ENCODE results near the gene SLC1A3.
"Not testable (repeated sequence)": the region's sequence is repeated elsewhere in the genome, so short reads cannot be mapped to it uniquely, and the experiment has no call there.

Gene SLC1A3

DNA sequence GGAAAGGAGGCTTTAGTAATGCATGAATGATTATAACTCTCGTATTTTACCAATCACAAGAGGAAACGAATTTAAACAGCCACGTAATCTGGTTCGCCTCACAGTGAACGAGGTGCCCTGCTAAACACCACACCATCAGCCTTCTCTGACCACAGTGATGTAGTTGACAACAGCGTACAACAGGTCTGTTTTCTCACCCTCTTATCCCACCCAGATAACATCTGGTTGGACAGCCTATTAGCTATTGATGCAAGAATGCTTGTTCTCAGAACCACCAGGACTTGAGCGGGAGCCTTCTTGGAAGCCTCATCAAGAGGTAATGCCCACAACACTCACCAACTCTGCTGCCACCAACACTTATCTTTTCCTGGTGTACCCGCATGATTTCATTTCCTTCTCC, 23.3 kb downstream of the SLC1A3 start:
- no peak for DNase-seq (ENCODE audit: low read depth, low spot score)
- peak overlapping the region; percentile 63 for H3K27ac ChIP-seq

DNA sequence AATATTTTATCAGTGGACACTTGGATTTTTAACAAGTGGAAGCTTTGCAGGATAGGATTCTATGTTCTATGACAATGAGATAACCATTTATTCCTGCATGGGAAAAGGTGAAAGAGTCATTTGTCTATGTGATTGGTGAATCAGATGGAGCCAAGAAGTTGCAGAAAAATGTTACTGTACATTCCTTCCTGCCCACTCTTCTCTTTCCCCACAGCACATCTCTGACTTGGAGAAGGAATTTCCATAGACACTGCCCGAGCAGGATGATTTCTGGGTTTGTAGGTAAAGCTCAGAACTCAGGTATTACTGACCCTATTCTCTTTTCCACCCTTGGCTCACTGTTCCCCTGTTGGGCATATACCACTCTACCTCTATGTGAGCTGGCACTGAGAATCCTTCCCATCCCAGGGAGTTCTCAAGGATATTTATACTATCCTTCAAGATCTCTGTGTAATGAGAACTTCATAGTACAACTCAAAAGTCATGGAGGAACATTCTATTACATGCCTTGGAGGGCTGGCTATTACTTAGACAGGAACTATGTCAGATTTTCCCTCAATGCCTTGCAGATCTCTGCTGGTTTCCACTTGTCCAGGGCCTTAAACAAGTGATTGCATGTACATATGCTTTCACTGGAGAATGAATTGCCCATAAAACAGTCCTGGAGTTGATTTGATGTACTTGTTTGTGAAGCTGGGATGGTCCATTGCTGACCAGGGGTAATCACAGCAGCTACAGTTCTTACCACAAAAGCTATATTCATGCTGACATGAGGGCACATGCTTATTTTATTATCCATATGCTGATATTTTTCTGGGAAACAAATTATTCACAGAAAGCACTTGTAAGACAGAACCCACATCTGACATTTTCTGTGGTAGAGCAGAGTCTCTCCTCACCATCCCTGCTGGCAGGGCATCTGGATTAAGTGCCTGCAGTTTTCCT, 24.1 kb downstream of the SLC1A3 start:
- peak; percentile 65 for DNase-seq (ENCODE audit: low read depth, low spot score)

DNA sequence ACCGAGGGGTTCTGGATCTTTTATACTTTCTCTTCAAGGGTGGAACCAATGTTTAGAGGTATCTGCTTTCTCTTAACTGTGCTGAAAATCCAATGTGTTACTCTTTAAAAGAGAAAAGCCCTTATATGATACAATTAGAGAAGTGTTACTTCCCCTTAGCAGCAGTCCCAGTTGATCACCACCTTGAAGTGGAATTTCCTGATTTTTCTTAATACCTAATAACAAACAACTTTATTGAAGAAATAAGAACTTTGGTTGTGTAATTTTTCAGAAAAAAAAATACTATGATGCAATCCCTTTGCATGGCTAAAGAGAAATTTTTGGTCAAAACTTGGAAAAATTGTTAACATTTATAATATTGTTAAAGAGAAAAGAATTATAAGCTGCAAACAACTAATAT, 24.7 kb downstream of the SLC1A3 start:
- H3K27ac ChIP-seq, result peak overlapping the region; percentile 63
- DNase-seq (ENCODE audit: low read depth, low spot score), result no peak

More for the DNA sequence above, 24.1 kb downstream of the SLC1A3 start:
- peak overlapping the region; percentile 63 for H3K27ac ChIP-seq

DNA sequence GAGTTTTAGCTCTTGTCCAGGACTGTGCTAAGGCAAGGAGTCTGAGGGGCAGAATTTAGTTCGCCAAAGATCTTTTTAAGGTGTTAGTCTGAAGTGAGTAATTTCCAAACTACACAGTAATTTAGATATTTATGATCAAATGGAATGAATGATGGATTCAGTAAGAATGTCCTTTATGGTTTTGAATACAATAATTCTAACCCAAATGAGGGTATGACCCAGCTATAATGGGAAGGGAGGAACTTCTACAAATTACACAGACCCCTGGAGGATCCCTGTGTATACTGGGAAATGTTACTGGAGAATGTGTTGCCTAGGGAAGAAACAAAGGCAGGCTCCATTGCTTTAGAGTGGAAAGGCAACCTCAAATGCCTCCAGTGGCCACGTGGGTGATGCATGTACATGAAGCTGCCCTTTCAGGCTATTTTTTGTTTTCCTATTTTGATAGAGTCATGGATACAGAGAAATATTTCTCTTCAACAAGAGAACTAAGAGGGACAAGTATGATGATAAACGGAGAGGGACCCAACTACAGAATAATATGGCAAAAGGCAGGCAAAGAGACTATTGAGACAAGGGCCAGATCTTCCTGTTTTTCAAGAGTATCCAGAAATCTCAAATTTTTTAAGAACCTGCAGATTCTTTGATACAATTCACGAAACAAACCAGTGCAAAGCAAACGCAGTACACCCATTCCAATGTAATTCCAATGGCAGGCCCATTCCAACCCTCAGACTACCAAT, 25.4 kb downstream of the SLC1A3 start:
- no peak overlapping the region for H3K27ac ChIP-seq
- DNase-seq (ENCODE audit: low read depth, low spot score), result no peak

DNA sequence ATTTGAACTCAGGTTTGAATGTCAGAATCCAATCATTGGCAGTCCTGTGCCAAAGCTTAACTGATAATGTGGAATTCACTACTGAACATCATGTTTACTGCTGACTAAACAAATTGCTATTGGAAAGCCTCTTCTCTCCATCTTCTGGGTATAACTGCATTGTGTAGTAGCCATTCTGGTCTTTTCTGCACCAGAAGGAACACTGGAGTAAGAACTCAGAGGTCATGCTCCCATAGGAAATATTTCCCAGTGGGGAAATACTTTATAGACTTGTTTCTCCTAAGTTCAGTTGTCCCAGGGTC, 25.9 kb downstream of the SLC1A3 start:
- no peak for DNase-seq (ENCODE audit: low read depth, low spot score)
- no peak overlapping the region for H3K27ac ChIP-seq

DNA sequence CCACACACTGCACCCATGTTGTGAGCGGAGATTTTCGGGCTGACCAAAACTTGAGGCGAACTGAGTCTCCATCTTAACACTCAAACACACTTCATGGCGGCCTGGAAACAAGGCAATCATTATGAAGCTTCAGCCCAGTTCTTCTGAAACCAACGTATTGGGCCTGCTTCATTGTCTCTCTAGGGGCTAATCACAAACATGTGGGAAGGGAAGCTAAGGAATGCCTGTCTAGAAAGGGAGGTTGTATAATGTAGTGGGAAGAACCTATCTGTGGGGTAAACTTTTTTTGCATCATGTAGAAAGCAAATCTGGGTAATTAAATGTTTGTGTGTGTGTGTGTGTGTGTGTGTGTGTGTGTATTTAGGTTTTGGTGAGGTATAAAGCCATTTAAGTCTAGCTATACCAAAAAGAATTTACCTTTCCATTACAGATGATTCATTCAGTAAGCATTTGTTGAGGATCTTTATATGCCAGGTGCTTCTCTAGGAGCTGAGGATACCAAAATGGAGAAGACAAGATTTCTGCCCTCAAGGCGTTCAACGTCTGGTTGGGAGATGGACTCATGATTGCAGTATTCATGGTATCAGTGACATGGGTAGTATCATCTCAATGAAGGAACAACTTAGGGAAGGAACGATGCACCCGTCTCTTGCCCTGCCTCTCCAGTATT, 29.4 kb downstream of the SLC1A3 start:
- no peak overlapping the region for H3K27ac ChIP-seq

DNA sequence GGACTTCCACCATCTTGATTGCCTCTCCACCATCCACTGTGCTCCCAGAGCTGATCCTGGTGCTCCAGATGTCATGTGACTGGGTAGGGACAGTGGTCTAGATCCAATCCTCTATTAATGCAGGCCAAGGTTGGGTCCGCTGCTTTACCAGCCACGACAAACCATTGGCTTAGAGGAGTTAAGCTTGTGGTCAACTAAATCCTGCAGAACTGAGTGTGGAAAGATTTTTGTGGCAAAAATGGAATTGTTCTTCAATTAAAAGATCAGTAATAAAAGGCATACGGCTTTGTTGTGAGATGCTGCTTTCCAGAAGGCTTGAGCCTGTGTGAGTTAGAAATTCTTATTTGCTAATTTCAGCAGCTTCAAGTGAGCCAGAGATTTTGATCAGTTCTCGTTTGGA, 30.7 kb downstream of the SLC1A3 start:
- DNase-seq (ENCODE audit: low read depth, low spot score), result no peak
- no peak overlapping the region for H3K27ac ChIP-seq

More for the DNA sequence above, 29.4 kb downstream of the SLC1A3 start:
- no peak for DNase-seq (ENCODE audit: low read depth, low spot score)

DNA sequence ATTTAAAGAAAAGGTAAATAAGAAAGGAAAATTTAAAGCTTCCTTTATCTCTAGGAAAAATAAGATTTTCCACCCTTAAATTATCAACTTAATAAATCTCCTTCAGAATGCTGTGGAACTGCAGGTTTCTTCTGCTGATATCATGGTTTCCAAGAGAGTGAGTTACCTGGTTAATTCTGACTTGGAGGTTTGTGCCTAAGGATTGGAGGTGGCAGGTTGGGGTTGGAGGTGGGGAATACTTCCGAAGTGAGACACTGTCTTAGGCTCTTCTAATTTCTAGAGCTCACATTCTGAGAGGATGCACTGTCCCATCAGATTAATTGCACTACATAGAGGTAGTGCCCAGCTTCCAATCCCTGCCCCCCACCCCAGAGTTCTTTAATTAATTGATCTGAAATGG, 31.1 kb downstream of the SLC1A3 start:
- H3K27ac ChIP-seq, result no peak overlapping the region
- no peak for DNase-seq (ENCODE audit: low read depth, low spot score)

DNA sequence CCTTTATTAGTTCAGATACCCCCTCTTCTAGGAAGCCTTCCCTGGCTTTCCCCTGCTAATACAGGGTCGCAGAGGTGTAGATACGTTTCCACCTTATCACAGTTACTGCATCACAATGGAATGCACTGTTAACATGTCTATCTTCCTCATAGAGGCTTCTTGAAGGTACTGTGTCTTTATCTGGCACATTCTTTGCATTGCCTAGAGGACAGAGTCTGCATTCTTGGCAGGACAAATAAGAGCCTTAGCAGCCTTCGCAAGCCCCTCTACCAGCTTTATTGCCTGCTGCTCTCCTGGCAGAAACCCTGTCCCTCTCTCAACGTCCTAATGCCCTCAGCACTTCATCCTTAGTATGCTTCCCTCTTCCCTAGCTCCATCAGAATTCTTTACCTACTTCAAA, 31.6 kb downstream of the SLC1A3 start:
- no peak overlapping the region for H3K27ac ChIP-seq
- DNase-seq (ENCODE audit: low read depth, low spot score), result no peak

DNA sequence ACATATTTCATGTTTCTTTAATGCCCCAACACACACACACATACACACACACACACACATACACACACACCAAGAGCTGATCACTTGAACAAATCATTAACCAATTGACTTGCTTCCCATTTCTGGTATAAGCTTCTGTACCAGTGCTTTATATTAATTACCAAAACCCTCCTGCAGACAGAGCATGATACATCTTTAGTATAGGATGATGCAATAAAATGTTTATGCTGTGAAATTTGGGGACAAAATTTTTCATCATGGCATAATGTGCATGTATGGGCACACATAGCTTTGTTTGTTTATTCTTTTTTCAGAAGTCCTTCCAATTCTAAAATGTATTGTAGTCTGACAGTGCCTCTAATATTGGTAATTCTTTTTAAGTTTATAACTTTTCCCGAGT, 34.5 kb downstream of the SLC1A3 start:
- no peak for DNase-seq (ENCODE audit: low read depth, low spot score)
- H3K27ac ChIP-seq, result no peak overlapping the region

DNA sequence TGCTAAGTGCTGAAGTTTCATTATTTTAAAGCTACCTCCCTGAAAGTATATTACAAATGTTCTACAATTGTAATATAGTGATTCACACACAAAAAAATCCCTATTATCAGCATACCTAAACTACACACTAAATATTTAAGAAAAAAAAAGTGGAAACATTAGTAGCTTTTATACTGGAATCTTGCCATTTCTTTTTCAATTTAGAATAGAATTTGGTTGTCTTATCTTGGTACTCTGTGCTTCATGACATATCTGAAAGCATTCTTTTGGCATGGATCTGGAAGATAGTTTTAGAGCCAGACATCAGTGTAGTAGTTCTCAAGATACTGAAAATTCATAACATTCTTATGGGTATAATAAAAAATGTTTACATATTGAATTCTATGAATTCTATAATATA, 35.0 kb downstream of the SLC1A3 start:
- no peak for DNase-seq (ENCODE audit: low read depth, low spot score)
- no peak overlapping the region for H3K27ac ChIP-seq

DNA sequence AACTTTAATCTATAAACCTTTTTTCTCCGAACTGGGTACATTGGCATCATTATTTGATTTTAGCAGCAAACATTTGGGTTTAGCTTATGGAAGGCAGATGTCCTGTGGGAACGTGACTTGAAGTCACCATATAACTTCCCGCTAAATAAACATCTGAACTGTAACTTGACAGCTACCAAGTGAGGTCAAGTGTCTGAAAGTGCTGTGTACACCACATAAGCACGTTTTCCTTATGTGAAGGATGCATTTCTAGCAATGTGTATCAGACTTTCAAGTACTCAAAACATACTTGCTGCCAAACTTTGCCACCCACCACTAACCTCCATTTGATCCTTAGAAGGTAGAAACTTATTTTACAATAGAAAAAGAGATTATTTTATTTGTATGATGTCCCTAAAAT, 35.7 kb downstream of the SLC1A3 start:
- no peak for DNase-seq (ENCODE audit: low read depth, low spot score)
- no peak overlapping the region for H3K27ac ChIP-seq

DNA sequence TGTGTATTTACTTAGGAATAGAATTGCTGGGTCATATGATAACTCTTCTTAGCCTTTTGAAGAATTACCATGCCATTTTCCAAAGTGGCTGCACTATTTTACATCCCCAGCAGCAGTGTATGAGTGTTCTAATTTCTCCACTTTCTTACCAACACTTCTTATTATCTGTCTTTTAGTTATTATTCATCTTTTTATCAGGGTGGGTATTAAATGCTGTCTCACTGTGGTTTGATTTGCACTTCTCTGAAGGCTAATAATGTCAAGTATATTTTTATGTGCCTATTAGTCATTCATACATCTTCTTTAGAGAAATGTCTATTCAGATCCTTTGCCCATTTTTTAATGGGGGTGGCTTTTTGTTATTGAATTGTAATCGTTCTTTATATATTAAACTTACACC, 36.8 kb downstream of the SLC1A3 start:
- DNase-seq (ENCODE audit: low read depth, low spot score), result no peak
- H3K27ac ChIP-seq, result no peak overlapping the region

DNA sequence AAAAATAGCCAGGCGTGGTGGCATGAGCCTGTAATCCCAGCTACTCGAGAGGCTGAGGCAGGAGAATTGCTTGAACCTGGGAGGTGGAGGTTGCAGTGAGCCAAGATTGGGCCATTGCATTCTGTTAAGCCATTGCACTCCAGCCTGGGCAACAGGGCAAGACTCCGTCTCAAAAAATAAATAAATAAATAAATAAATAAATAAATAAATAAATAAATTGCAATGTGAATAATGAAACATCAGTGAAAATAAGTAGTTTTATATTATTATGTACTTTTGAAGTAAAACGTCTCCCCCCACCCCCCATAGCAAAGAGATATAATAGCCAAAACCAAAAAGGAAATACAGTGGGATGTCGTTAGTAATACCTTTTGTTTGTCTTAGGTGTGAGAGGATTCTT, 37.4 kb downstream of the SLC1A3 start:
- not testable (repeated sequence) for DNase-seq (ENCODE audit: low read depth, low spot score); H3K27ac ChIP-seq

DNA sequence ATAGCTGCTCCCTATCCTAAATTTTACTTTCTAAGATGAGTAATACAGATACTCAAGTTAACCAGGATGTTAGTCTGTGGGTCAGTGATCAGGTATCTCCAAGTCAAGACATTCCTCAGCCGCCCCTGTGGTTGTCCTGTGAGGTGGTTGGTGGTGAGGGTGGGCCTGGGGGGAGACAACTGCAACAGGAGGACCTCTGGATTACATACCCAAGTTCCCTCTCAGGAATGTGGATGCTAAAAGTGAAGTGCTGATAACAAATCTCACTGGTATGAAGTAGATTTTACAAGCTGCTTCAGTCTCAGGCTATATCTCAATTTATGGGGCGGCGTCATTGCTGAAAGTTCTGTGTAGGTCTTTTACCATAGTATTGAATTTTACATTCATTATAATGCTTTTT, 38.3 kb downstream of the SLC1A3 start:
- no peak overlapping the region for H3K27ac ChIP-seq
- DNase-seq (ENCODE audit: low read depth, low spot score), result no peak

DNA sequence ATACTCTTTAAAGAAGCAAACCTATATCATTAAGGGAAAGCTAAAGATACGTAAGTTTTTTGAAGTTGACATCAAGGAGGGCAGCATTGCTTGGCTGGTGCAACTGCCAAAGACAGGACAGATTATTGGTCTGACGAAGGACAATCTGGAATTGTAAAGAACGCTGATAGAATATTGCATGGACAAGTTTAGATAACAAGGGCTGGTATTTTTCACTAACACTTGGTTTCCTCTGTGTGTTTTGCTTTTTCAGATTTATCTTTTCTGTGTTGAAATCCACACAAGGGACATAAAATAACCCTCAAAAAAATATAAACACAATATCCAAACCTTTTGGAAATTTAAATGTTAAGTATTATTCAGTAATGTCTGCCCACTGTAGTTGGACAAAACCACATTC, 39.7 kb downstream of the SLC1A3 start:
- no peak for DNase-seq (ENCODE audit: low read depth, low spot score)
- no peak overlapping the region for H3K27ac ChIP-seq

DNA sequence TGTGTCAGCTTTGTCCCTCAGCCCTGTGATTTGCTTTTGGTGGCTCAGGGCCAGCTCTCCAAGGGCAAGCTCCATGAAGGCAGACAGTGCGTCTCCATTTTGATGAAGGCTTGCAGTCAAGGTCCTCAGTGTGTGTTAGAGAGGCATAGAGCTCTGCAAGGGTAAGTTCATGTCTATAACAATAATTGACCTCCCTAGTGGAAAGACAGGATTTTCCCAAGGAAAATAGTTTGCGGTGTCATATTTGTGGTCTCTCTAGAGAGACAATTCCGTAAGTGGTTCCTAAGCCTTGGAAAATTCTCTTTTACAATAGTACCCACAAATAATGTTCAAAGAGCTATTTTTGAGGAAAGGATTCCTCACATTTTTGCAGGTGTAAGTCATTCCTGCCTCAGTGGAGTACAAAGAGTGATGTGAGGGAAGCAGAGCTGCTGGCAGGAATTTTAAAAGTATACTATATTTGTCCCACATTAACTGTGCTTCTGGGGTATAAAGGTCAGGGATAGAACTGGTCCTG, 40.2 kb downstream of the SLC1A3 start:
- H3K27ac ChIP-seq, result no peak overlapping the region
- no peak for DNase-seq (ENCODE audit: low read depth, low spot score)

DNA sequence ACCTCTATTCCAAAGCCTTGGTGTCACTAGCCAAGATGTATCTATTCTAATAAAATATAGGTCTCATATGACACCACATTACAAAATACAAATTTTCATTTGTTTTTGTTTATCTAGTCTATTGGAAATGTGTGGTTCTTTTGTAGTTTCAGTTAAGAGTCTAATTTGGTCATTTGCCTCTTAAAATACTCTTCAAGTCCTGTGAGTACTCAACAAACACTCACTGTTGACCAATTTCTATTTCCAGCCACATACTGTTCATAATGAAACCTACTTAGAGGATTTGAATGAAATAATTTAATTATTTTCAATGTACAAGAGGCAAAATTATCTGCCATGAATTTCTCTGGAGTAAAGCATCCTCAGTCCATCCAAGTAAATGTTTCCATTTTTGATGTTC, 40.6 kb downstream of the SLC1A3 start:
- DNase-seq (ENCODE audit: low read depth, low spot score), result no peak
- no peak overlapping the region for H3K27ac ChIP-seq

DNA sequence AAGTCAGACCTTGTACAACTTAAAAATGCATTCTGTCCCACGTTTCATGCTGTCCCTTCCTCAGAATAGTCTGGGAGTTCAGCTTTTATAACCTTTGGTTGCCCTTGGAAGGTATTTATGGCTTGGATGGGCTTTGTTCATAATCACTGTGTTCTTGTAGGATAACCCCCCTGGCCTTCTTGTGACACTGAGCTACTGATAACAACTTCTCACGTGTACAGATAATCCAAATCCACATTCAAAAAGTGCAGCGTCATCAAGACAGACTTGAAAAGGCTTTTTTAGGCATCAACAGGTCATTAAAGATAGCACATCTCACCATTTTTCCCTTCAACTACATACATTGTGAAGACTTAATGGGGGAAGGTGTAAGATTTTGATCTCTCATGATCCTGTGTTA, 42.0 kb downstream of the SLC1A3 start:
- H3K27ac ChIP-seq, result no peak overlapping the region
- DNase-seq (ENCODE audit: low read depth, low spot score), result no peak

DNA sequence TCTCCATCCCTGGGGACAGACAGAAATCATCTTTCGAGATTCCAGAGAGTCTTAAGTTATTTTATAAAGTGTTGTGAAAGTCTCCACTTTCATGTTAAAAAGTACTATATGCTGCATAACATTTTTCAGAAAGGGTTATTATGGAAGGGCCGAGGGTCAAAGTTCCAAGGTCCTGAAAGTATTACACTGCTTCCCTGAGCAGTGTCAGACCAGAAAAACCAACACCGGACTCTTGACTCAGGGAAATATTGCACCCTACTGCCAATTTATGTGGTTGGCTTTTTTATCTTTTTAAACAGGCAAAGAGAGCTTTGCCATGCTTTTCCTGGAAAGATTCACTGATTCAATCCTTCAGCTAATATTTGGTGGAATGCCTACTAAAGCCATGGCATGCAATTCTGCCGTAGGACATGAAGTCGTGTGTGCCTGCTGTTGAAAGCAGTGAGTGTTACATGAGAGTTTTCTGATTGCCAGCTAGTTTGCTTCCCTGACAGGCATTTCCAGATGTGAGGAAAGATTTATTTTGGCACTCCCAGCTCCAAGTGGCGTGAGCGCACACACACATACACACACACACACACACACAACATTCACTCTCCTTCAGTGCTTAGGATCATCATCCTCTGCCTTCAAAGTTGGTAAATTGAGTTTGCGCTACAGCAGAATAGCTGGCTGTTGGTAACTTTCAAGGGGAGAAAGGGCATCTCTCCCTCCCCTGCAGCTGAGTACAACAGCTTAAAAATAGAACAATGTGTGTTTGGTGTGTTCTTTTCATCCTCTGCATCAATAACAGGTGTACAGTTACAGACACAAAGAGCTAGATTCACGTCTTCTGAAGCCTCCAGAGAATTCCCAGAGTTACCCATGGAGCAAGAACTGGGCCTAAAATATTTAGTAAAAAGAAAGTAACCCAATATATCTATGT, 45.6 kb downstream of the SLC1A3 start:
- H3K27ac ChIP-seq, result no peak overlapping the region
- no peak for DNase-seq (ENCODE audit: low read depth, low spot score)

All from epithelial cell of prostate (primary cell).